ENCODE data around the gene UQCC5. TPM values are rescaled to one million over a fixed set of nuclear protein-coding genes. Genes with fewer than 3 reads are reported as not detected.

Gene UQCC5, protein sequence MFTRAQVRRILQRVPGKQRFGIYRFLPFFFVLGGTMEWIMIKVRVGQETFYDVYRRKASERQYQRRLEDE
- total RNA-seq (2014; rRNA removed; shearing (Covaris generic)): 0.32 and 5.3 TPM in 2 replicates
- 60.7 and 64.2 TPM in 2 replicates for polyA plus RNA-seq (2016; fragmentation: Nextera tagmentation; extraction: Ambion mirVana)

GRCh38 chr3:52536369-52537164 is at the start of gene UQCC5:
Gene UQCC5 (plus strand): TSS chr3:52536605. CDS start chr3:52536756, 151 bp downstream.
- in situ Hi-C loops (cut with MboI): no loop called here
- peak within 1 kb of the TSS; percentile 97 for H3K4me2 ChIP-seq (ENCODE audit: unreplicated experiment)
- WGBS, 2 experiments (ENCODE audit: low coverage in 1 of 2, low lambda C conversion rate in 2 of 2, missing lambda C conversion rate in 2 of 2): 1 to 2% methylated on average over 46 to 60 of the region's 65 CpGs
- H3K4me1 ChIP-seq (ENCODE audit: insufficient read depth): peaks cover 43% of the 10 kb centered on the region
- peaks cover 2% of the 10 kb centered on the region; the same call in 1 of the 2 replicates for H3K36me3 ChIP-seq (ENCODE audit: low read depth)
- H3K27me3 ChIP-seq (replicated peaks; ENCODE audit: insufficient read depth): no peaks in the 10 kb centered on the region
- H3K9me3 ChIP-seq (ENCODE audit: low read depth): no peaks in the 10 kb centered on the region
- DNase-seq: peak; percentile 100
- H4K20me1 ChIP-seq (ENCODE audit: insufficient read depth): no peaks in the 10 kb centered on the region
- peak within 1 kb of the TSS; percentile 94 for H3K9ac ChIP-seq
- peaks cover 35% of the 10 kb centered on the region for H3F3A ChIP-seq (ENCODE audit: insufficient read depth)
- H3K9me2 ChIP-seq (ENCODE audit: insufficient read depth): no peaks in the 10 kb centered on the region
- peak within 1 kb of the TSS; percentile 89 for H3K27ac ChIP-seq
- H3K79me2 ChIP-seq (ENCODE audit: insufficient read depth): peaks cover 65% of the 10 kb centered on the region
- H2AFZ ChIP-seq: peak within 1 kb of the TSS; percentile 71
- no peak for TF ChIP-seq EZH2phosphoT487 (IDR thresholded peaks at IDR 0.05; ENCODE audit: insufficient read depth, low read depth)
- no peak for TF ChIP-seq EZH2 (IDR thresholded peaks at IDR 0.05; ENCODE audit: insufficient read depth, poor library complexity, severe bottlenecking)
- peak within 1 kb of the TSS; percentile 92 for H3K4me3 ChIP-seq

- Histone ChIP-seq H3K9ac (no peak overlapping the region), H3F3A (ENCODE audit: insufficient read depth) (peaks cover 18% of the 10 kb centered on the region), H3K4me2 (ENCODE audit: unreplicated experiment) (no peak overlapping the region), H3K27me3 (replicated peaks; ENCODE audit: insufficient read depth) (no peaks in the 10 kb centered on the region), H3K36me3 (ENCODE audit: low read depth) (peaks cover 12% of the 10 kb centered on the region; the same call in 1 of the 2 replicates), H3K27ac (no peak overlapping the region), H3K4me1 (ENCODE audit: insufficient read depth) (peaks cover 13% of the 10 kb centered on the region; the same call in 1 of the 2 replicates), H3K79me2 (ENCODE audit: insufficient read depth) (no peaks in the 10 kb centered on the region), H3K9me2 (ENCODE audit: insufficient read depth) (no peaks in the 10 kb centered on the region), H2AFZ (no peak overlapping the region), H3K9me3 (ENCODE audit: low read depth) (no peaks in the 10 kb centered on the region), H3K4me3 (no peak overlapping the region), H4K20me1 (ENCODE audit: insufficient read depth) (no peaks in the 10 kb centered on the region)
- DNase-seq: no peak
- in situ Hi-C loops (cut with MboI): no loop called here
- 93 to 94% methylated on average over 26 to 31 of the region's 31 CpGs for WGBS, 2 experiments (ENCODE audit: low coverage in 1 of 2, low lambda C conversion rate in 2 of 2, missing lambda C conversion rate in 2 of 2)
- TF ChIP-seq EZH2 (IDR thresholded peaks at IDR 0.05; ENCODE audit: insufficient read depth, poor library complexity, severe bottlenecking) (no peak), EZH2phosphoT487 (IDR thresholded peaks at IDR 0.05; ENCODE audit: insufficient read depth, low read depth) (no peak)
Observed at GRCh38 chr3:52487050-52487787, 49.2 kb upstream of the UQCC5 start.

DNA sequence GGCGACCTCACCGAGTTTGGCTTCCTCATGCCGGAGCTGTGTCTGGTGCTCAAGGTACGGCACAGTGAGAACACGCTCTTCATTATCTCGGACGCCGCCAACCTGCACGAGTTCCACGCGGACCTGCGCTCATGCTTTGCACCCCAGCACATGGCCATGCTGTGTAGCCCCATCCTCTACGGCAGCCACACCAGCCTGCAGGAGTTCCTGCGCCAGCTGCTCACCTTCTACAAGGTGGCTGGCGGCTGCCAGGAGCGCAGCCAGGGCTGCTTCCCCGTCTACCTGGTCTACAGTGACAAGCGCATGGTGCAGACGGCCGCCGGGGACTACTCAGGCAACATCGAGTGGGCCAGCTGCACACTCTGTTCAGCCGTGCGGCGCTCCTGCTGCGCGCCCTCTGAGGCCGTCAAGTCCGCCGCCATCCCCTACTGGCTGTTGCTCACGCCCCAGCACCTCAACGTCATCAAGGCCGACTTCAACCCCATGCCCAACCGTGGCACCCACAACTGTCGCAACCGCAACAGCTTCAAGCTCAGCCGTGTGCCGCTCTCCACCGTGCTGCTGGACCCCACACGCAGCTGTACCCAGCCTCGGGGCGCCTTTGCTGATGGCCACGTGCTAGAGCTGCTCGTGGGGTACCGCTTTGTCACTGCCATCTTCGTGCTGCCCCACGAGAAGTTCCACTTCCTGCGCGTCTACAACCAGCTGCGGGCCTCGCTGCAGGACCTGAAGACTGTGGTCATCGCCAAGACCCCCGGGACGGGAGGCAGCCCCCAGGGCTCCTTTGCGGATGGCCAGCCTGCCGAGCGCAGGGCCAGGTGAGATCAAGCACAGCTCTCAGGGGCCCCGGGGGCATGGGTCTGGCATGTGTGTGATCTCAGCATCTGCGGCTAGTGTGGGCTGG is 48.4 kb upstream of the UQCC5 start:
- WGBS, 2 experiments (ENCODE audit: low coverage in 1 of 2, low lambda C conversion rate in 2 of 2, missing lambda C conversion rate in 2 of 2): 93 to 96% methylated on average over 52 to 53 of the region's 59 CpGs
- Histone ChIP-seq H3K9me2 (ENCODE audit: insufficient read depth) (no peaks in the 10 kb centered on the region), H3K4me1 (ENCODE audit: insufficient read depth) (peaks cover 12% of the 10 kb centered on the region; the same call in 1 of the 2 replicates), H3F3A (ENCODE audit: insufficient read depth) (peaks cover 10% of the 10 kb centered on the region), H3K36me3 (ENCODE audit: low read depth) (peaks cover 12% of the 10 kb centered on the region; the same call in 1 of the 2 replicates), H3K27ac (no peak overlapping the region), H3K9me3 (ENCODE audit: low read depth) (no peaks in the 10 kb centered on the region), H3K4me3 (no peak overlapping the region), H3K79me2 (ENCODE audit: insufficient read depth) (no peaks in the 10 kb centered on the region), H2AFZ (no peak overlapping the region), H3K9ac (no peak overlapping the region), H4K20me1 (ENCODE audit: insufficient read depth) (no peaks in the 10 kb centered on the region), H3K4me2 (ENCODE audit: unreplicated experiment) (no peak overlapping the region), H3K27me3 (replicated peaks; ENCODE audit: insufficient read depth) (no peaks in the 10 kb centered on the region)
- no peak for DNase-seq
- TF ChIP-seq EZH2 (IDR thresholded peaks at IDR 0.05; ENCODE audit: insufficient read depth, poor library complexity, severe bottlenecking) (no peak), EZH2phosphoT487 (IDR thresholded peaks at IDR 0.05; ENCODE audit: insufficient read depth, low read depth) (no peak)
- in situ Hi-C loops (cut with MboI): no loop called here
